ENCODE measurements around the gene AP3B1. TPM values are rescaled to one million over a fixed set of nuclear protein-coding genes. Genes with fewer than 3 reads are reported as not detected.

AP3B1 gene
- total and polyA plus RNA-seq, 2 experiments from 2014 or later, result 32.1 to 46.3 TPM

- TF ChIP-seq ZNF462 (CRISPR knock-in tag; IDR thresholded peaks at IDR 0.05), result no peak
- no peak for TF ChIP-seq POLR2AphosphoS5 (IDR thresholded peaks at IDR 0.05; ENCODE audit: low read depth)
- no peak for TF ChIP-seq ZNF331 (CRISPR knock-in tag; IDR thresholded peaks at IDR 0.05; ENCODE audit: low read depth)
- TF ChIP-seq ZNF114 (CRISPR knock-in tag; IDR thresholded peaks at IDR 0.05), result no peak
- TF ChIP-seq CREB1 (CRISPR knock-in tag; IDR thresholded peaks at IDR 0.05; ENCODE audit: low read depth), result no peak
- no peak for TF ChIP-seq REST (IDR thresholded peaks at IDR 0.05; ENCODE audit: unreplicated experiment)
- no peak for TF ChIP-seq EZH2phosphoT487 (IDR thresholded peaks at IDR 0.05; ENCODE audit: unreplicated experiment)
These were observed 181.6 kb downstream of the AP3B1 start (continued) for GRCh38 chr5:78112931-78113330.

All from GM23338 (cell line).